Neural cell (in vitro differentiated cells): ENCODE measurements around the gene MLST8. TPM values are rescaled to one million over a fixed set of nuclear protein-coding genes. Genes with fewer than 3 reads are reported as not detected.

Source experiments
- H2AFZ ChIP-seq: fragments of 200-600, 300-800 bp; sonication (generic), shearing (Covaris generic); 2 replicates; pipeline ENCODE4 v1.6.0; 2014; ENCODE audit warnings: low read depth, mild to moderate bottlenecking, antibody characterized with exemption, low read length, moderate library complexity
- H3F3A ChIP-seq: fragments of 200-600 bp; shearing (Covaris generic); 2 replicates; pipeline ENCODE4 v1.6.1; 2016; ENCODE audit warnings: mild to moderate bottlenecking, moderate library complexity, mixed read lengths, antibody characterized with exemption, low read length; ENCODE audit not compliant: insufficient read depth, poor library complexity, severe bottlenecking
- H3K27ac ChIP-seq: fragments of 200-600, 300-800 bp; sonication (generic), shearing (Covaris generic); 2 replicates; pipeline ENCODE4 v1.5.1; 2014; ENCODE audit warnings: mild to moderate bottlenecking, low read length, moderate library complexity
- H3K27me3 ChIP-seq: fragments of 300-800, 200-600 bp; sonication (generic), shearing (Covaris generic); 2 replicates; pipeline ENCODE4 v1.6.0; 2014; ENCODE audit warnings: mild to moderate bottlenecking, low read depth, low read length, moderate library complexity; ENCODE audit not compliant: insufficient read depth
- H3K36me3 ChIP-seq: fragments of 300-800, 200-600 bp; sonication (generic), shearing (Covaris generic); 2 replicates; pipeline ENCODE4 v1.5.1; 2014; ENCODE audit warnings: mild to moderate bottlenecking, antibody characterized with exemption, low read length, moderate library complexity; ENCODE audit not compliant: insufficient read depth
- H3K4me2 ChIP-seq: fragments of 300-800, 200-600 bp; sonication (generic), shearing (Covaris generic); 2 replicates; pipeline ENCODE4 v1.6.0; 2014; ENCODE audit warnings: mild to moderate bottlenecking, low read length
- H3K4me3 ChIP-seq: fragments of 300-800, 200-600 bp; sonication (generic), shearing (Covaris generic); 2 replicates; pipeline ENCODE4 v1.5.1; 2014; ENCODE audit warnings: mild to moderate bottlenecking, low read length, moderate library complexity
- H3K79me2 ChIP-seq: fragments of 200-600 bp; shearing (Covaris generic); replicated peaks from 2 replicates; pipeline ENCODE4 v1.6.0; 2014; ENCODE audit warnings: mild to moderate bottlenecking, low read length, moderate library complexity; ENCODE audit not compliant: insufficient read depth
- H3K9ac ChIP-seq: fragments of 300-800, 200-600 bp; sonication (generic), shearing (Covaris generic); 2 replicates; pipeline ENCODE4 v1.6.1; 2016; ENCODE audit warnings: mild to moderate bottlenecking, low read length, mixed read lengths
- H3K9me2 ChIP-seq: fragments of 200-600 bp; shearing (Covaris generic); 2 replicates; pipeline ENCODE4 v1.6.1; 2016; ENCODE audit warnings: mild to moderate bottlenecking, low read length, mixed read lengths; ENCODE audit not compliant: insufficient read depth
- H3K9me3 ChIP-seq: fragments of 200-600, 300-800 bp; sonication (generic), shearing (Covaris generic); 2 replicates; pipeline ENCODE4 v1.6.1; 2016; ENCODE audit warnings: mild to moderate bottlenecking, mixed run types, low read length, moderate library complexity, mixed read lengths
- H4K20me1 ChIP-seq: fragments of 200-600 bp; shearing (Covaris generic); 2 replicates; pipeline ENCODE4 v1.6.1; 2016; ENCODE audit warnings: mild to moderate bottlenecking, mixed run types; ENCODE audit not compliant: insufficient read depth
- CTCF ChIP-seq: fragments of 450-650 bp; IDR thresholded peaks from 2 replicates; pipeline ENCODE4 v1.5.1; 2014; ENCODE audit warnings: antibody characterized with exemption, mild to moderate bottlenecking, moderate library complexity; ENCODE audit not compliant: poor library complexity, severe bottlenecking
- EP300 ChIP-seq: fragments of 450-650 bp; conservative IDR thresholded peaks from 2 replicates; pipeline ENCODE4 v1.6.1; 2014; ENCODE audit warnings: antibody characterized with exemption, mild to moderate bottlenecking, moderate library complexity; ENCODE audit not compliant: poor library complexity, severe bottlenecking
- EZH2 ChIP-seq: fragments of 200-600, 300-800 bp; shearing (Covaris generic), sonication (generic); IDR thresholded peaks from 2 replicates; pipeline ENCODE4 v1.6.1; 2014; ENCODE audit warnings: antibody characterized with exemption, low read length, borderline replicate concordance, mild to moderate bottlenecking; ENCODE audit not compliant: insufficient read depth, poor library complexity, severe bottlenecking
- MXI1 ChIP-seq: fragments of 450-650 bp; conservative IDR thresholded peaks from 2 replicates; pipeline ENCODE4 v1.6.1; 2014; ENCODE audit warnings: antibody characterized with exemption, mild to moderate bottlenecking; ENCODE audit not compliant: poor library complexity, severe bottlenecking
- POLR2AphosphoS5 ChIP-seq: IDR thresholded peaks from 2 replicates; pipeline ENCODE4 v1.6.1; 2012
- RAD21 ChIP-seq: fragments of 450-650 bp; conservative IDR thresholded peaks from 2 replicates; pipeline ENCODE4 v1.6.1; 2014; ENCODE audit warnings: antibody characterized with exemption, mild to moderate bottlenecking, moderate library complexity
- REST ChIP-seq: IDR thresholded peaks from 2 replicates; pipeline ENCODE4 v1.6.1; 2012; ENCODE audit warnings: borderline replicate concordance
- SMC3 ChIP-seq: fragments of 450-650 bp; conservative IDR thresholded peaks from 2 replicates; pipeline ENCODE4 v1.6.1; 2014; ENCODE audit warnings: antibody characterized with exemption, mild to moderate bottlenecking, moderate library complexity; ENCODE audit not compliant: poor library complexity
- TAF1 ChIP-seq: IDR thresholded peaks from 2 replicates; pipeline ENCODE4 v1.6.1; 2012; ENCODE audit warnings: low read depth
- polyA plus RNA-seq: library from polyadenylated mRNA; depleted of rRNA; stranded (reverse); fragments of >200 nt; gene quantifications from 2 replicates; pipeline ENCODE4 v1.2.3, GENCODE V29; 2014

Gene MLST8
- polyA plus RNA-seq, 1 donor from 2014 or later, result 13.5 TPM

- Histone ChIP-seq H3K9me2 (no peaks in the 10 kb centered on the region), H3K79me2 (peaks cover 2% of the 10 kb centered on the region), H3K9me3 (no peaks in the 10 kb centered on the region), H3K36me3 (no peaks in the 10 kb centered on the region), H3K27me3 (peaks cover 3% of the 10 kb centered on the region), H3K9ac (no peak overlapping the region), H3F3A (no peaks in the 10 kb centered on the region), H2AFZ (no peak overlapping the region), H3K27ac (no peak overlapping the region), H4K20me1 (no peaks in the 10 kb centered on the region), H3K4me2 (no peak overlapping the region), H3K4me3 (no peak overlapping the region)
- TF ChIP-seq RAD21 (no peak), TAF1 (no peak), EZH2 (no peak), CTCF (no peak), POLR2AphosphoS5 (no peak), REST (no peak)
Measured at GRCh38 chr16:2199095-2199494, 6.2 kb upstream of the MLST8 start.

GRCh38 chr16:2199621-2200139 is 5.6 kb upstream of the MLST8 start:
- no peaks in the 10 kb centered on the region for H3K9me3 ChIP-seq
- no peak overlapping the region for H3K27ac ChIP-seq
- no peak overlapping the region for H3K4me3 ChIP-seq
- H3K27me3 ChIP-seq, result peaks cover 3% of the 10 kb centered on the region
- TF ChIP-seq CTCF (no peak), REST (no peak), EZH2 (no peak), RAD21 (no peak), EP300 (no peak), MXI1 (no peak), POLR2AphosphoS5 (no peak), SMC3 (no peak), TAF1 (no peak)
- no peaks in the 10 kb centered on the region for H3K36me3 ChIP-seq
- H4K20me1 ChIP-seq, result no peaks in the 10 kb centered on the region
- H2AFZ ChIP-seq, result no peak overlapping the region
- no peak overlapping the region for H3K4me2 ChIP-seq
- no peak overlapping the region for H3K9ac ChIP-seq
- peaks cover 2% of the 10 kb centered on the region for H3K79me2 ChIP-seq
- H3F3A ChIP-seq, result no peaks in the 10 kb centered on the region
- no peaks in the 10 kb centered on the region for H3K9me2 ChIP-seq
